ENCODE results near the gene ZFC3H1. TPM values are rescaled to one million over a fixed set of nuclear protein-coding genes. Genes with fewer than 3 reads are reported as not detected.

Gene ZFC3H1
- total and polyA plus RNA-seq, 9 of the 15 experiments (the other 6 are each of a cell fraction or from before 2014, with no cell fraction given), result 14.8 to 80.5 (median 22.1) TPM

GRCh38 chr12:71663561-71664410 lies at the start of gene ZFC3H1, which contains the start of gene THAP2 (continued):
- no peak for TF ChIP-seq RERE (CRISPR knock-in tag; IDR thresholded peaks at IDR 0.05; ENCODE audit: borderline replicate concordance)
- TF ChIP-seq ZNF583 (CRISPR knock-in tag; IDR thresholded peaks at IDR 0.05), result no peak
- TF ChIP-seq CTCF (IDR thresholded peaks at IDR 0.05 in 2 of 3, conservative IDR thresholded peaks at IDR 0.05 in 1 of 3; ENCODE audit: insufficient read depth in 2 of 3, low read depth in 1 of 3, low read length in 3 of 3), result peak in 2 of 3 experiments; percentile 50 to 53; a peak in 4 of 6 replicates
- TF ChIP-seq GTF2F1 (IDR thresholded peaks at IDR 0.05; ENCODE audit: low read depth, low read length), result no peak; the same call in 1 of the 2 replicates
- TF ChIP-seq ZNF121 (CRISPR knock-in tag; conservative IDR thresholded peaks at IDR 0.05), result no peak
- no peak for TF ChIP-seq ZNF511 (CRISPR knock-in tag; IDR thresholded peaks at IDR 0.05)
- TF ChIP-seq CTCFL (IDR thresholded peaks at IDR 0.05; ENCODE audit: borderline replicate concordance, insufficient read depth, low read depth, low read length, poor library complexity, severe bottlenecking), result peak; percentile 84
- no peak for TF ChIP-seq E2F4 (CRISPR knock-in tag; IDR thresholded peaks at IDR 0.05; ENCODE audit: low read depth)
- TF ChIP-seq GATAD2A (IDR thresholded peaks at IDR 0.05), result peak; percentile 60; the same call in 1 of the 2 replicates
- peak; percentile 38 to 84; a peak in 1 of 4 replicates for TF ChIP-seq BCLAF1 (IDR thresholded peaks at IDR 0.05; ENCODE audit: borderline replicate concordance in 1 of 2, control insufficient read depth in 1 of 2, low read depth in 2 of 2, low read length in 1 of 2)

All from K562 (cell line).